ENCODE results near the gene NBR1. TPM values are rescaled to one million over a fixed set of nuclear protein-coding genes. Genes with fewer than 3 reads are reported as not detected.

NBR1 gene, protein sequence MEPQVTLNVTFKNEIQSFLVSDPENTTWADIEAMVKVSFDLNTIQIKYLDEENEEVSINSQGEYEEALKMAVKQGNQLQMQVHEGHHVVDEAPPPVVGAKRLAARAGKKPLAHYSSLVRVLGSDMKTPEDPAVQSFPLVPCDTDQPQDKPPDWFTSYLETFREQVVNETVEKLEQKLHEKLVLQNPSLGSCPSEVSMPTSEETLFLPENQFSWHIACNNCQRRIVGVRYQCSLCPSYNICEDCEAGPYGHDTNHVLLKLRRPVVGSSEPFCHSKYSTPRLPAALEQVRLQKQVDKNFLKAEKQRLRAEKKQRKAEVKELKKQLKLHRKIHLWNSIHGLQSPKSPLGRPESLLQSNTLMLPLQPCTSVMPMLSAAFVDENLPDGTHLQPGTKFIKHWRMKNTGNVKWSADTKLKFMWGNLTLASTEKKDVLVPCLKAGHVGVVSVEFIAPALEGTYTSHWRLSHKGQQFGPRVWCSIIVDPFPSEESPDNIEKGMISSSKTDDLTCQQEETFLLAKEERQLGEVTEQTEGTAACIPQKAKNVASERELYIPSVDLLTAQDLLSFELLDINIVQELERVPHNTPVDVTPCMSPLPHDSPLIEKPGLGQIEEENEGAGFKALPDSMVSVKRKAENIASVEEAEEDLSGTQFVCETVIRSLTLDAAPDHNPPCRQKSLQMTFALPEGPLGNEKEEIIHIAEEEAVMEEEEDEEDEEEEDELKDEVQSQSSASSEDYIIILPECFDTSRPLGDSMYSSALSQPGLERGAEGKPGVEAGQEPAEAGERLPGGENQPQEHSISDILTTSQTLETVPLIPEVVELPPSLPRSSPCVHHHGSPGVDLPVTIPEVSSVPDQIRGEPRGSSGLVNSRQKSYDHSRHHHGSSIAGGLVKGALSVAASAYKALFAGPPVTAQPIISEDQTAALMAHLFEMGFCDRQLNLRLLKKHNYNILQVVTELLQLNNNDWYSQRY
- total RNA-seq (10 to 100 TPM; 77.5 to 98.1 (median 81.5) TPM), polyA plus RNA-seq (10 to 100 TPM; 50.9 to 93.4 (median 74.5) TPM)

- DNase-seq: peak; percentile 98
- peak within 1 kb of the TSS; percentile 95 to 98 (median 98) for H3K27ac ChIP-seq
- WGBS, 2 donors: 0% methylated on average over 41 of the region's 41 CpGs
- H3K4me3 ChIP-seq: peak within 1 kb of the TSS; percentile 77 to 91 (median 80)
- TF ChIP-seq POLR2A (IDR thresholded peaks at IDR 0.05) (peak; percentile 72 to 80), POLR2AphosphoS5 (IDR thresholded peaks at IDR 0.05) (peak; percentile 79 to 93 (median 92)), EP300 (IDR thresholded peaks at IDR 0.05) (no peak), CTCF (IDR thresholded peaks at IDR 0.05) (no peak)
- H3K27me3 ChIP-seq: no peaks in the 10 kb centered on the region
- H3K4me1 ChIP-seq: peaks cover 0 to 57% (median 54%) of the 10 kb centered on the region in 4 donors
- intact Hi-C loops (cut with DNase I): loop anchor here (1.0 to 2.0 kb wide), 4 partner anchors 40 to 172 kb away; partner anchors contain the start of genes BRCA1, RPL27 and TMEM106A
- H3K9me3 ChIP-seq: no peaks in the 10 kb centered on the region
- H3K36me3 ChIP-seq: peaks cover 0 to 5% (median 2%) of the 10 kb centered on the region in 4 donors
Measured at GRCh38 chr17:43170766-43171585, at the start of gene NBR1. Gene NBR1 (plus strand): TSS chr17:43171214. CDS start chr17:43175800, 4,586 bp downstream.

- H3K36me3 ChIP-seq: no peaks in the 10 kb centered on the region
- peak within 1 kb of the TSS; percentile 80 to 87 (median 84) for H3K27ac ChIP-seq
- intact Hi-C loops (cut with DNase I): loop anchor here (2.0 to 5.0 kb wide), 2 partner anchors 45 to 98 kb away; partner anchors contain the start of genes NBR1 and RND2
- TF ChIP-seq POLR2AphosphoS5 (IDR thresholded peaks at IDR 0.05) (peak in 3 of 4 donors; percentile 67 to 78 (median 78)), CTCF (IDR thresholded peaks at IDR 0.05) (no peak), EP300 (IDR thresholded peaks at IDR 0.05) (no peak), POLR2A (IDR thresholded peaks at IDR 0.05) (peak; percentile 15 to 31)
- peak; percentile 97 for DNase-seq
- peak within 1 kb of the TSS; percentile 53 to 77 (median 68) for H3K4me3 ChIP-seq
- peaks cover 0 to 24% (median 20%) of the 10 kb centered on the region in 4 donors for H3K4me1 ChIP-seq
- 1 to 3% methylated on average over 37 to 38 of the region's 38 CpGs for WGBS, 2 donors
- H3K27me3 ChIP-seq: no peaks in the 10 kb centered on the region
- no peaks in the 10 kb centered on the region for H3K9me3 ChIP-seq
Measured at GRCh38 chr17:43125133-43125966, 45.7 kb upstream of the NBR1 start, which contains the start of gene BRCA1. Gene BRCA1 (minus strand): TSS chr17:43125364. CDS start chr17:43124096, 1,268 bp downstream.

- no peaks in the 10 kb centered on the region for H3K9me3 ChIP-seq
- H3K27ac ChIP-seq: peak overlapping the region; percentile 80 to 87 (median 84)
- TF ChIP-seq EP300 (IDR thresholded peaks at IDR 0.05): no peak
- no peak for TF ChIP-seq CTCF (IDR thresholded peaks at IDR 0.05)
- TF ChIP-seq POLR2AphosphoS5 (IDR thresholded peaks at IDR 0.05): no peak
- no peak for TF ChIP-seq POLR2A (IDR thresholded peaks at IDR 0.05)
- intact Hi-C loops (cut with DNase I): loop anchor here (2.0 to 5.0 kb wide), 2 partner anchors 45 to 99 kb away; partner anchors contain the start of genes NBR1 and RND2
- no peaks in the 10 kb centered on the region for H3K36me3 ChIP-seq
- H3K4me3 ChIP-seq: peak overlapping the region; percentile 53 to 77 (median 68)
- H3K27me3 ChIP-seq: no peaks in the 10 kb centered on the region
- WGBS, 2 donors: 78% methylated on average over 59 of the region's 59 CpGs
- DNase-seq: peak; percentile 66
- peaks cover 0 to 24% (median 20%) of the 10 kb centered on the region in 4 donors for H3K4me1 ChIP-seq
Measured at GRCh38 chr17:43125967-43126910, 44.8 kb upstream of the NBR1 start.

Measured in sigmoid colon (tissue), 7 donors.